Esophagus (tissue), 2 donors: ENCODE results near the gene PCLO. TPM values are rescaled to one million over a fixed set of nuclear protein-coding genes. Genes with fewer than 3 reads are reported as not detected.

Experiments used
- H3K27ac ChIP-seq, 2 donors: one replicate each; pipeline ENCODE4 v1.5.1; 2013; ENCODE audit warnings: low read depth in 2 of 2, mild to moderate bottlenecking in 2 of 2, inconsistent platforms in 1 of 2, low read length in 1 of 2, moderate library complexity in 1 of 2
- H3K27me3 ChIP-seq, 2 donors: one replicate each; pipeline ENCODE4 v1.6.1; 2013; ENCODE audit warnings: low read length in 2 of 2, control low read depth in 1 of 2, mild to moderate bottlenecking in 1 of 2; ENCODE audit not compliant: insufficient read depth in 2 of 2, control insufficient read depth in 1 of 2
- H3K36me3 ChIP-seq, 2 donors: one replicate each; pipeline ENCODE4 v1.6.1; 2013; ENCODE audit warnings: low read length in 1 of 2; ENCODE audit not compliant: control insufficient read depth in 2 of 2, insufficient read depth in 2 of 2
- H3K4me1 ChIP-seq, 2 donors: one replicate each; pipeline ENCODE4 v1.6.1; 2013; ENCODE audit warnings: low read length in 1 of 2; ENCODE audit not compliant: control insufficient read depth in 2 of 2, insufficient read depth in 2 of 2
- H3K4me3 ChIP-seq, 2 donors: one replicate each; pipeline ENCODE4 v1.5.1; 2013; ENCODE audit warnings: low read length in 2 of 2, mild to moderate bottlenecking in 2 of 2, low read depth in 1 of 2, moderate library complexity in 1 of 2
- H3K9me3 ChIP-seq, 2 donors: one replicate each; pipeline ENCODE4 v1.6.1; 2013; ENCODE audit warnings: mild to moderate bottlenecking in 2 of 2, low read depth in 1 of 2, low read length in 1 of 2, moderate library complexity in 1 of 2; ENCODE audit not compliant: control insufficient read depth in 2 of 2, insufficient read depth in 1 of 2
- WGBS, 2 donors: extraction: QIAGEN DNeasy Blood & Tissue Kit; methylation state at CpG; one replicate each; pipeline ENCODE4 v1.1.7; 2013; 5-methylcytosine and 5-hydroxymethylcytosine counted together
- polyA plus RNA-seq, 2 donors: library from polyadenylated mRNA; stranded (reverse); fragments of 200-250 nt; gene quantifications; one replicate each; pipeline ENCODE4 v1.2.3, GENCODE V29; 2013
- donor health status: healthy with polysubstance abuse.
- donor health status: Bipolar disorder and iron deficiency.

Gene PCLO
- polyA plus RNA-seq, 2 donors, result 1.5 to 1.6 TPM

DNA sequence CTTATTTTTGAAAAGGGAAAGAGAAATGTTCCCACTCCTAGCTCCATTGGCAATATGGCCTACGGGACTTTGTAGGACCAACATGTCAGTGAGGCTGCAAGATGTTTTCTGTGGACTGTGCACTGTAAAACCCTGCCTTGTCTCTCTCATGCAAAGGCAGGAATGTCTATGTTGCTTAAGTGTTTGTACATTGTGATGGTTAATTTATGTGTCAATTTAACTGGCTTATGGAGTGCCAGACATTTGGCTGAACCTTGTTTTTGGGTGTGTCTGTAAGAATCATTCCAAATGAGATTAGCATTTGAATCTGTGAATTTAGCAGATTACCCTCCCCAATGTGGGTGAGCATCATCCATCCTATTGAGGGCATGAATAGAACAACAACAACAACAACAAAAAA lies 4.1 kb upstream of the PCLO start:
- Histone ChIP-seq H3K27ac (no peak overlapping the region), H3K27me3 (no peaks in the 10 kb centered on the region), H3K4me1 (no peaks in the 10 kb centered on the region), H3K9me3 (no peaks in the 10 kb centered on the region), H3K4me3 (no peak overlapping the region), H3K36me3 (no peaks in the 10 kb centered on the region)
- 70 to 82% methylated on average over 1 of the region's 1 CpG for WGBS, 2 donors

DNA sequence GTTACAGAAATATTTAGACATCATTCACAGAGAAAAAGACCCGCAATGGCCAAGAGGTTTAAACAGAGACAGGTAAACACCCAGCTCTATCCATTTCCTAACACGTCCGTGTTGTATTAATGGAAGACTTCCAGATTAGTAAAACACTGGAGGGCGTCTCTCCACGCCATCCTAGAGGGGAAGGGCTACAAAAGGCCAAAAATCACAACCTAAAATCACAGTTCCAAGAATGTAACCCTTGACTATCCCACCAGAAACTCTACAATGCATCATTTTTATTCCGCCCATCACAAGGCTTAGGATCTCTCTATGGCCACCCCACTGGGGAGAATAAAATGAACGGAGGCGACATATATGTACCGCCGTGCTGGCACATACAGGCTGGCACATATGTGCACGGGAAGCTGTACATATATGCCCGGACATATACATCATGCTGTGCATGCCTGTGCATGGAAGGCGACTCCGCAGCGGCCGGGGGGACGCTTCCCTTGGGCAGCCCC lies 734 bp downstream of the PCLO start:
- WGBS, 2 donors, result 3% methylated on average over 17 of the region's 17 CpGs
- H3K27ac ChIP-seq, result peak overlapping the region; percentile 78 to 80
- H3K36me3 ChIP-seq, result no peaks in the 10 kb centered on the region
- H3K4me3 ChIP-seq, result peak overlapping the region; percentile 68 to 79
- no peaks in the 10 kb centered on the region for H3K9me3 ChIP-seq
- H3K4me1 ChIP-seq, result no peaks in the 10 kb centered on the region
- H3K27me3 ChIP-seq, result no peaks in the 10 kb centered on the region

DNA sequence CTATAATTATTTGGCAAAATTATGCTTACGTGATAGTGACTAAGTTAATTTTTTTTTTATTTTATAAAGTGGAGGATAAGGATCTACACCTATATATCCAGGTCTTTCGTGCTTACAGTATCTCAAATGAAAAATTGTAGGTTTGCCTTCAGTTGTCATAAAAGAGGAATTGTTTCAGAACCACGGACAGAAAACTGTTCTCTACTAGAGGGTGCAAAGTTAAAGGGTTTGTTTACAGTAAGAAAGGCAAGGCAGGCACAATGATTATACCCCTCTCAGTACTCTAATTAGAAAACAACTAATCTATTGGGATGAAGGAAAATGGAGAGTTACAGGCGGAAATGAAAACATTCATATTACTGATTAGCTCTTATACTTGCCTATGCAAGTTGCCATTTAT lies 1.5 kb downstream of the PCLO start:
- no peak overlapping the region for H3K4me3 ChIP-seq
- no peaks in the 10 kb centered on the region for H3K36me3 ChIP-seq
- 54 to 56% methylated on average over 4 of the region's 4 CpGs for WGBS, 2 donors
- no peak overlapping the region for H3K27ac ChIP-seq
- no peaks in the 10 kb centered on the region for H3K4me1 ChIP-seq
- no peaks in the 10 kb centered on the region for H3K9me3 ChIP-seq
- no peaks in the 10 kb centered on the region for H3K27me3 ChIP-seq

DNA sequence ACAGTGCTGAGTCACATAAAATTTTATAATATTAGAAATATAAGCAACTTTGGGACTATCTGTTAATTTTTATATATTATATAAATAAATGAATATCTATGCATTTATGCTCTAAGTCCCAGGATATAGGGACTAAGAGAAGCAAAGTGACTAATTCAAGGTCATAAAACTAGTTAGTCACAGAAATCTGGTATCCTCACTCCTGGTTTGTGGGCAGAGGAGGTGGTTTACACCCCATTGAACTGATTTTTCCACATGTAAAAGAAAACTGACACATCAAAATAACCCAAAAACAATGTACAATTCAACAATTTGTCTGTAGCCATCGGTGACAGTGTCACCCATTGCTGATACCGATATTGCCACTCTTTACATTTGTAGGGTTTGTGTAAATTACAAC lies 3.0 kb downstream of the PCLO start:
- H3K4me3 ChIP-seq, result no peak overlapping the region
- H3K36me3 ChIP-seq, result no peaks in the 10 kb centered on the region
- no peak overlapping the region for H3K27ac ChIP-seq
- no peaks in the 10 kb centered on the region for H3K27me3 ChIP-seq
- no peaks in the 10 kb centered on the region for H3K4me1 ChIP-seq
- WGBS, 2 donors, result 95 to 96% methylated on average over 2 of the region's 2 CpGs
- H3K9me3 ChIP-seq, result no peaks in the 10 kb centered on the region

DNA sequence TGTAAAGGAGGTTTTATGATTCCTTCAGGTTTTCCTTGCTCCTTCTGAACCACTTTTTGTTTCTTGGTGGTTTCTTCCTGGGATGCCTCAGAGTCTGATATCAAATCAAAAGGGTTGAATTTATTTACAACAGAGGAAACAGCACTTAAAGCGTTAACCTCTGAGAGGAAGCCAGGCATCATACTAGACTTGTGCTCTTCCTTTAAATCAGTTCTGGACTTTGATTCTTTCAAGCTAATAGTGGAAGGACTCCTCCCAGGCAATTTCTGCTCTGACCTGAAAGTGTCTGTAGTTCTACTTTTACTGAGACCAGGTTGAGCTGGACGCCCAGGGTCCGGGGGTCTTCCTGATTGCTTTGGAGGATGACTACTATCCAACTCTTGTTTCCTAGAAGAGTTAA lies 6.7 kb downstream of the PCLO start:
- 87 to 88% methylated on average over 3 of the region's 3 CpGs for WGBS, 2 donors
- Histone ChIP-seq H3K27me3 (no peaks in the 10 kb centered on the region), H3K9me3 (no peaks in the 10 kb centered on the region), H3K27ac (no peak overlapping the region), H3K4me1 (no peaks in the 10 kb centered on the region), H3K4me3 (no peak overlapping the region), H3K36me3 (no peaks in the 10 kb centered on the region)

DNA sequence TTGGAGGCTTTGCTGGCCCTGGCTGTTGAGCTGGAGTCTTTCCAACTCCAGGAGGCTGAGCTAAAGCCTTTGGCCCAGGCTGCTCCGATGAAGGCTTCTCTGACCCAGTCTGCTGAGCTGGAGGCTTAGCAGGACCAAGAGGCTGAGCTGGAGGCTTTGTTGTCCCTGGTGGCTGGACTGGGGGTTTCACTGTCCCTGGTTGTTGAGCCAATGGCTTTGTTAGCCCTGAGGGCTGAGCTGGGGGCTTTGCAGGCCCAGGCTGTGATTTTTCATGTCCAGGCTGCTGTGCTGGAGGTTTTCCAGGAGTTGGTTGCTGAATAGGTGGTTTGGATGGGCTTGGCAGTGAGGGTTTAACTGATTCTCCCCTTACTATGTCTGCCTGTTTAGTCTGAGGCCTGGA lies 7.3 kb downstream of the PCLO start:
- Histone ChIP-seq H3K36me3 (no peaks in the 10 kb centered on the region), H3K27me3 (no peaks in the 10 kb centered on the region), H3K4me3 (no peak overlapping the region), H3K27ac (no peak overlapping the region), H3K4me1 (no peaks in the 10 kb centered on the region), H3K9me3 (no peaks in the 10 kb centered on the region)
- 78 to 87% methylated on average over 1 of the region's 1 CpG for WGBS, 2 donors

DNA sequence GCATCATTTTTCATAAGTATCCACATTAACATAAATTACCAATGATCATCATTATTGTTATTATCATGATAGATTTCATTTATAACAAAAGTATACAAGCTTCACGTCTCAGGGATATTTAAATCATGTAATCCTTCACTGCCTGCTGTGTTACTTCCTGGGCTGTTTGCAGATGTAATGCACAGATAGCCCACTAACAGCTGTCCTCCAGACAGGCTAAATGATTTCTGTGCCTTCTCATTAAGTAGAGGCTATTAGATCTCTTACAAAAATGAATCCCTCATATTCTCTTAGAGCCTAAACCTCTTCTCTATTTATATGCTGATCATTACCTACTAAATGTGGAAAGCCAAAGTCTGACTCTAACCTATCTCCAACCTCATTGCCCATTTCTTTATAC lies 9.3 kb downstream of the PCLO start:
- H3K27ac ChIP-seq, result no peak overlapping the region
- H3K36me3 ChIP-seq, result no peaks in the 10 kb centered on the region
- H3K4me1 ChIP-seq, result no peaks in the 10 kb centered on the region
- WGBS, 2 donors, result 47 to 48% methylated on average over 1 of the region's 1 CpG
- no peak overlapping the region for H3K4me3 ChIP-seq
- H3K27me3 ChIP-seq, result no peaks in the 10 kb centered on the region
- H3K9me3 ChIP-seq, result no peaks in the 10 kb centered on the region

DNA sequence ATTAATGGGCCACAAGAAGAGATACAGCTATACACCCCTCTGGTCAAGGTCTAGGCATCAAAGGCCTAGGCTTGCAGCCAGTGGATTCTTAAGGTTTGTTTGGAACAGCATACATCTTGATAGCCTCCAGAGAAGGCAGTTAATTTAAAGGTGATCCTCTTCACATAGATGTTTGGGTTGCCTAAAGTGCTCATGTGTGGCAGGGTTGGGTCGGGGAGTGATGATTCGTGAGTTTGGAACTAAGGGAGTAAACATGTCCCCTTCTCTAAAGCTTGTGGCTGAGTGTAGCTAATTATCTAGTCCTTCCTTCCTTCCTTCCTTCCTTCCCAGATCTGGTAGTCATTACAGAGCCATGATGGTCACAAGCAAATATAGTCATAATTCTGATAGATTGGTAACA lies 12.4 kb downstream of the PCLO start:
- H3K4me3 ChIP-seq, result no peak overlapping the region
- H3K27me3 ChIP-seq, result no peaks in the 10 kb centered on the region
- WGBS, 2 donors, result 81 to 86% methylated on average over 2 of the region's 2 CpGs
- H3K27ac ChIP-seq, result no peak overlapping the region
- H3K36me3 ChIP-seq, result no peaks in the 10 kb centered on the region
- H3K4me1 ChIP-seq, result no peaks in the 10 kb centered on the region
- H3K9me3 ChIP-seq, result no peaks in the 10 kb centered on the region

DNA sequence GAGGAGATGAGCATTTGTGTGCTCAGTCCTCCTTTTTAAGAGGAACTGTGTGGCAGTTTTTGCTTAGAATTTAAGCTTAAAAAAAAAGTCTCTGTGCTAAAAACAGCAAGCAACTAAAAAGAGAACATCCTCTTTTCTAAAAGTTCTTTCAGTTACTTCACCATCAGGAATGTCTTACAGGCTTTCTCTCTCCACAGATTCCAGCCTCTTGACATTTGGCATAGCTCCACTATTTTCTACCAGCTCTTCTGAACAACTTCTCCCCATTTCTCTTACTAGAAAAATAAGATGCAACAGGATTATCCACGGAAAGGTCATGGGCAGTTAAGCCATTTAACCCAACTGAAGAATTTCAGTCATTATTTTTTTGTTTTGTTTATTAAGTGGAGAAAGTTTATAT lies 13.2 kb downstream of the PCLO start:
- H3K9me3 ChIP-seq, result no peaks in the 10 kb centered on the region
- WGBS, 2 donors, result 63 to 72% methylated on average over 1 of the region's 1 CpG
- H3K27ac ChIP-seq, result no peak overlapping the region
- no peaks in the 10 kb centered on the region for H3K4me1 ChIP-seq
- H3K4me3 ChIP-seq, result no peak overlapping the region
- no peaks in the 10 kb centered on the region for H3K27me3 ChIP-seq
- H3K36me3 ChIP-seq, result no peaks in the 10 kb centered on the region

DNA sequence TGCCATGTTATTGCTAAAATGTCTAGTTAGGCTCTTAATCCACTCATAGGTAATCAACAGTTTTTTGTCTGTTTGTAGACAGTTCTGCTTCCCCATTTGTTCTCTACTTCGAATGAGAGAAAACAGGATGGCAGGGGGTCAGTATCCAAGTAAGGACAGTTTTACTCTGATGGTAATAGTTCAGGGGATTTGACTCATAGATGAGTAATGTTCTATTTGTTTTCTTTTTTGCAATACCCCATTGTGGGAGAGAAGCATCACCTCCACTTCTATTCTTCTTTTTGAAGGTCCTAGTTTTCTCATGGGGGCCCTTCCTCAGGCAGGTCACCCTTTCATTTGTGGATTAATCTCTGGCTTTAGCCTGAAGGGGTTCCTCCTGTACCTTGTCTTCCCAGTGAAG lies 13.9 kb downstream of the PCLO start:
- no peaks in the 10 kb centered on the region for H3K36me3 ChIP-seq
- H3K4me3 ChIP-seq, result no peak overlapping the region
- H3K27ac ChIP-seq, result no peak overlapping the region
- H3K9me3 ChIP-seq, result no peaks in the 10 kb centered on the region
- WGBS, 2 donors, result 52 to 64% methylated on average over 1 of the region's 1 CpG
- no peaks in the 10 kb centered on the region for H3K27me3 ChIP-seq
- H3K4me1 ChIP-seq, result no peaks in the 10 kb centered on the region
